ENCODE results near the gene ZNF436.

The ZNF436 gene

DNA sequence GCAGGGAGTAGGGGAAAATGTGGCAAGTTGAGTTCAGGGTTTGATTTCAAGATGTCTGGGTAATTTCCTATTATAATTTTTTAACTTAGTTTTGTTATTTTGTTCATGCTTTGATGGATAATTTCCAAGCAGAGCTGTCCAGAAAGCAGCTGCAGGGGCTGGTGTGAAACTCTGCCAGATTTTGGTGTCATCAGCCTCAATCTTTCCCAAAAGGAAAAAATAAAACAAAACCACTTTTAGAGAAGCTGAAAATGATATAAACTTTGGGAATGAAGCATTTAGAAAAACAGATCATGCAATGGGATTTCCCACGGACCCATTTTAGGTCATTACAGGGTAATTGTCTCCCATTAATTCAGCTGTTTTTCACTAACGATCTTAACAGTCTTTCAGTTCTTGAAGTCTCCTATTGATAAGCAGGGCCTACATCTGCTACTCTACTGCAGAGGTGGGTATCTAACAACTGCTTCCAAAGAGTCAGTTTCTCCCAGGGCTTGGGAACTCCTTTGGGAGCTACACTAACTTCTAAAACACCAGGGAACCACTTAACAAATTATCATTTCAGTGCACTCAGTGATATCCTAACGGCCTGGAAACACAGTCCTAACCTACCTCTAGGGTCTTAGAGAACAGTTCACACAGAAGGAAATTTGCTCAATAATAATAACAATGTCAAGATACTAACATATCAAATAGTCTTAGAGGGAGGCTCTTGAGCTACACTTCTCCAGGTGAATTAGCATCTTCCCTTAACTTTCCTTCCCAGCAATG is 12.3 kb downstream of the ZNF436 start:
- in situ Hi-C loops (cut with MboI; ENCODE audit: low pct_unique_long_range_greater_than_20kb, low sequenced_read_pairs, unreplicated experiment) = no loop called here

DNA sequence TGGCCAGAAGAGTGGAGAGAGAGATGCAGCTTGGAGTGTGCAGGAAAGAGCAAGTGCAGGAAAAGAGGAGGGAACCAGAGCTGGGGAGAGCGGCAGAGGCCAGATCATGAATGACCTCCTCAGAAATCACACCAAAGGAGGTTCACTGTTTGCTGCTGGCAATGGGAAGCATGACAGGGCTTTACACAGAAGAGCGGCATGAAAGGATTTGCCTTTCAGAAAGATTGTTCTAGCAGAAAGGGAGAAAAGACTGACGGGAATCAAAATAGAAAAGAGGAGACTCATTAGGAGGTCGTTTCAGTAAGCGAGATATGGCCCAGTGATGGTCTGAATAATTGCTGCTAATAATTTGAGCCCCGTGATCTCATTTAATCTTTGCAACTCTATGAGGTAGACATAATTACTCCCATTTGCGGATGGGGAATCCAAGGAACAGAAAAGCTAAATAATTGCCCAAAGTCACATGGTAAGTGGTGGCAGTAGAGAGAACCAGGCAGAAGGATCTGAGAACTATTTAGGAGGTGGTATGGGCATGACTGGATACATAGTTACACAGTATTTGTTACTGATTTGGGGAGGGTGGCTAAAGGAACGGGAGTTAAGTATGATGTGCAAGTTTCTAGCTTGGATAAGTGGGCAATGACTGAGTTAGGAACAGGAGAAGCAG is 13.0 kb downstream of the ZNF436 start:
- TF ChIP-seq, protein P1, sequence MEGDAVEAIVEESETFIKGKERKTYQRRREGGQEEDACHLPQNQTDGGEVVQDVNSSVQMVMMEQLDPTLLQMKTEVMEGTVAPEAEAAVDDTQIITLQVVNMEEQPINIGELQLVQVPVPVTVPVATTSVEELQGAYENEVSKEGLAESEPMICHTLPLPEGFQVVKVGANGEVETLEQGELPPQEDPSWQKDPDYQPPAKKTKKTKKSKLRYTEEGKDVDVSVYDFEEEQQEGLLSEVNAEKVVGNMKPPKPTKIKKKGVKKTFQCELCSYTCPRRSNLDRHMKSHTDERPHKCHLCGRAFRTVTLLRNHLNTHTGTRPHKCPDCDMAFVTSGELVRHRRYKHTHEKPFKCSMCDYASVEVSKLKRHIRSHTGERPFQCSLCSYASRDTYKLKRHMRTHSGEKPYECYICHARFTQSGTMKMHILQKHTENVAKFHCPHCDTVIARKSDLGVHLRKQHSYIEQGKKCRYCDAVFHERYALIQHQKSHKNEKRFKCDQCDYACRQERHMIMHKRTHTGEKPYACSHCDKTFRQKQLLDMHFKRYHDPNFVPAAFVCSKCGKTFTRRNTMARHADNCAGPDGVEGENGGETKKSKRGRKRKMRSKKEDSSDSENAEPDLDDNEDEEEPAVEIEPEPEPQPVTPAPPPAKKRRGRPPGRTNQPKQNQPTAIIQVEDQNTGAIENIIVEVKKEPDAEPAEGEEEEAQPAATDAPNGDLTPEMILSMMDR (IDR thresholded peaks at IDR 0.05; ENCODE audit: extremely low read depth, insufficient read depth, missing control alignments) = no peak
- in situ Hi-C loops (cut with MboI; ENCODE audit: low pct_unique_long_range_greater_than_20kb, low sequenced_read_pairs, unreplicated experiment) = no loop called here
- DNase-seq (ENCODE audit: low spot score) = no peak

More for the DNA sequence above, 12.3 kb downstream of the ZNF436 start:
- TF ChIP-seq, protein P1 (IDR thresholded peaks at IDR 0.05; ENCODE audit: extremely low read depth, insufficient read depth, missing control alignments) = no peak
- no peak for DNase-seq (ENCODE audit: low spot score)

DNA sequence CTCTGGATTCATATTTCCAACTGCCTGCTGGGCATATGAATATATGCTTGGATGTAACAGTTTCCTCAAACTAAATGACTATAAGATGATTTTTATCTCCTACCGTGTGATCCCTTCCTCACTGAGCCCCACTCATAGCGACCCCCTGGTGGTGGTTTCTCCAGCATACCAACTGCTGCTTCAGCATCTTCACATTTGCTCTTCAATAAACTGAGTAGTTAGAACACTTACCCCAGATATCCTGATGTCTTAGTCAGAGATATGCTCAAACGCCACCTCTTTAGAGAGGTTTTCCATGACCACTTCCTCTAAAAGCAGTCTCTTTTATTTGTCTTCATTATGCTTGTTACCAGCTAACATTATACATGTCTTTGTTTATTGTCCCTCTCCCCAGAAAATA is 15.4 kb downstream of the ZNF436 start:
- DNase-seq (ENCODE audit: low spot score) = no peak
- TF ChIP-seq, protein P1 (IDR thresholded peaks at IDR 0.05; ENCODE audit: extremely low read depth, insufficient read depth, missing control alignments) = no peak
- in situ Hi-C loops (cut with MboI; ENCODE audit: low pct_unique_long_range_greater_than_20kb, low sequenced_read_pairs, unreplicated experiment) = no loop called here

DNA sequence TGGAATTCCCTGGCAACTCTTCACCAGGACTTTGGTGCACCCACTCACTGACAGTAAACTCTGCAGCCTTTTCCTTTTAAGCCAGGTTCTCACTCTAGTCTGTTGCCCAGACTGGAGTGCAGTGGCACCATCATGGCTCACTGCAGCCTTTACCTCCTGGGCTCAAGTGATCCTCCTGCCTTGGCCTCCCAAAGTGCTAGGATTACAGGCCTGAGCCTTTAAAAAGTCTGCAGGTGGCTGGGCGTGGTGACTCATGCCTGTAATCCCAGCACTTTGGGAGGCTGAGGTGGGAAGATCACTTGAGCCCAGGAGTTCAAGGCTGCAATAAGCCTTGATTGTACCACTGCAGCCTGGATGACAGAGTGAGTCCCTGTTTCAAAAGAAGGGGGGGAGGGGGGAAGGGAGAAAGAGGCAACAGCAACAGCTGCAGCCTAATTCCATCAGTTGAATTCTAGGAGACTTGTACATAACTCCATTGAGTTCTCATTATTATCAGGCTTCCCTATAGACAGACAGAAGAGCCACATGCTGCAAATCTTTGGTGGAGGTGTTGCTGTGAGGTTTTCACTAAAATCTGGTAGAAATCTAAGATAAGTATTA is 17.4 kb downstream of the ZNF436 start:
- TF ChIP-seq, protein P1 (IDR thresholded peaks at IDR 0.05; ENCODE audit: extremely low read depth, insufficient read depth, missing control alignments) = no peak
- DNase-seq (ENCODE audit: low spot score) = no peak
- in situ Hi-C loops (cut with MboI; ENCODE audit: low pct_unique_long_range_greater_than_20kb, low sequenced_read_pairs, unreplicated experiment) = no loop called here

DNA sequence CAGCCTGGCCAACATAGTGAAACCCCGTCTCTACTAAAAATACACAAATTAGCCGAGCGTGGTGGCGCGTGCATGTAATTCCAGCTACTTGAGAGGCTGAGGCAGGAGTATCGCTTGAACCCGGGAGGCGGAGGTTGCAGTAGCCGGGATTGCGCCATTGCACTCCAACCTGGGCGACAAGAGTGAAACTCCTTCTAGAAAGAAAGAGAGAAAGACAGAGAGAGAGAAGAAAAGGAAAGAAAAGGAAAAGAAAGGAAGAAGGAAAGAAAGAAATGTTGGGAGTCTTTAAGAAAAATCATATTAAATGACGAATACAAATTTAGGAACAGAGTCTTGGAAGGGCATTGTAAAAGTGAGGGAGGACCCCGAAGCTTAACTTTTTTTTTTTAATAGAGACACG is 23.7 kb downstream of the ZNF436 start:
- TF ChIP-seq, protein P1 (IDR thresholded peaks at IDR 0.05; ENCODE audit: extremely low read depth, insufficient read depth, missing control alignments) = no peak
- DNase-seq (ENCODE audit: low spot score) = no peak
- in situ Hi-C loops (cut with MboI; ENCODE audit: low pct_unique_long_range_greater_than_20kb, low sequenced_read_pairs, unreplicated experiment) = no loop called here

DNA sequence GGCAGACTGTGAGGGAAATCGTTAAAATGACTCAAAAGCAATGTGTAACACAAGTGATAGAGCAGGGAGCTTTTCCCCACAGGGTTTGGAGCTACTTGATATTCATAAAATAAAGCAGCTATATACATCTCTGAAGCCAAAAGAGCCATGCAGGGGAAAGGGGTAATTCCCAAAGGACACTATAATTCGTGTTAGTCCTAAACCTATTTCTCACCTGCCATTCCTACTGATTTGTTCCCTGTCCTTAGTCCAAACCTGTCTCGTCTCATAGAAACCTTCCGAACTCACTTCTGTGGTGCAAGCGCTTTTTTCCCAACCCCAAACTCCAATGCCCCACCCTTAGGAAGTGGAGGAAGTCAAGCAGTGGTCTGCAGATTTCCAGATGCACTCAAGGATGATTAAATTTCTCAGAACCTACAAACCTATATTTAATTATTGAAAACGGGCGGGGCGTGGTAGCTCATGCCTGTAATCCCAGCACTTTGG is 24.6 kb downstream of the ZNF436 start:
- no peak for DNase-seq (ENCODE audit: low spot score)
- TF ChIP-seq, protein P1 (IDR thresholded peaks at IDR 0.05; ENCODE audit: extremely low read depth, insufficient read depth, missing control alignments) = no peak
- in situ Hi-C loops (cut with MboI; ENCODE audit: low pct_unique_long_range_greater_than_20kb, low sequenced_read_pairs, unreplicated experiment) = no loop called here

Data from GM13977 (cell line).